NCI-H2029 (cell line): ENCODE measurements around the gene FXYD3.
"Not testable (repeated sequence)": the region's sequence is repeated elsewhere in the genome, so short reads cannot be mapped to it uniquely, and the experiment has no call there.

Source experiments
- DNase-seq: peaks from one replicate; lab custom pipeline; 2025; lab: John Stamatoyannopoulos, UW

FXYD3 gene

GRCh38 chr19:35125270-35125717 lies 9.7 kb downstream of the FXYD3 start:
- no peak for DNase-seq

- no peak for DNase-seq
These were observed 10.4 kb downstream of the FXYD3 start for GRCh38 chr19:35125749-35126623.

GRCh38 chr19:35126624-35126959 lies 11.0 kb downstream of the FXYD3 start:
- DNase-seq: no peak

GRCh38 chr19:35127871-35128270 lies 12.2 kb downstream of the FXYD3 start:
- DNase-seq: no peak

- DNase-seq: no peak
These were observed 12.9 kb downstream of the FXYD3 start for GRCh38 chr19:35128398-35129057.

GRCh38 chr19:35129724-35130274 lies 14.2 kb downstream of the FXYD3 start:
- DNase-seq: not testable (repeated sequence)

- no peak for DNase-seq
These were observed 15.4 kb downstream of the FXYD3 start for GRCh38 chr19:35130761-35131720.

- no peak for DNase-seq
These were observed 16.6 kb downstream of the FXYD3 start for GRCh38 chr19:35132254-35132653.

GRCh38 chr19:35133826-35134225 lies 18.2 kb downstream of the FXYD3 start:
- DNase-seq: no peak

- no peak for DNase-seq
These were observed 19.1 kb downstream of the FXYD3 start, which contains the start of gene LGI4 for GRCh38 chr19:35134601-35135242. Gene LGI4 (minus strand): TSS chr19:35135059. CDS start chr19:35134680, 379 bp downstream.

GRCh38 chr19:35135389-35135909 lies 19.8 kb downstream of the FXYD3 start:
- peak; percentile 40 for DNase-seq

- DNase-seq: no peak
These were observed 20.6 kb downstream of the FXYD3 start for GRCh38 chr19:35136231-35136630.

GRCh38 chr19:35136977-35137702 lies 21.5 kb downstream of the FXYD3 start:
- peak; percentile 10 for DNase-seq

- DNase-seq: no peak
These were observed 22.8 kb downstream of the FXYD3 start, which contains the start of gene FXYD1 for GRCh38 chr19:35138305-35138892. Gene FXYD1 (plus strand): TSS chr19:35138824. CDS start chr19:35140080, 1,256 bp downstream.

GRCh38 chr19:35140207-35140961 lies 24.8 kb downstream of the FXYD3 start:
- DNase-seq: no peak

GRCh38 chr19:35140962-35141836 lies 25.6 kb downstream of the FXYD3 start:
- DNase-seq: peak; percentile 93

GRCh38 chr19:35141837-35142605 lies 26.4 kb downstream of the FXYD3 start:
- no peak for DNase-seq
